Natural killer cell (primary cell): ENCODE data around the gene CLEC3B. TPM values are rescaled to one million over a fixed set of nuclear protein-coding genes. Genes with fewer than 3 reads are reported as not detected.
"Not testable (repeated sequence)": the region's sequence is repeated elsewhere in the genome, so short reads cannot be mapped to it uniquely, and the experiment has no call there.

Experiments
- ATAC-seq, 3 donors: fragments of 150-1000 bp in 2 of 3; fragments of 200-7000 bp in 1 of 3; cut with Tn5 transposase; 1 replicate in 1 of 3; 2 replicates in 2 of 3; pipeline ENCODE4 v1.10.0; 2021; ENCODE audit warnings: mild to moderate bottlenecking in 2 of 3, moderate library complexity in 2 of 3
- DNase-seq, 2 donors: peaks; one replicate each; pipeline versions ENCODE4 v3.0.0 to v3.0.0-alpha.2; 2013 to 2021; ENCODE audit warnings: mixed read lengths in 1 of 2
- H3K27ac ChIP-seq: one replicate; pipeline ENCODE4 v1.5.1; 2013; ENCODE audit warnings: mild to moderate bottlenecking, low read length
- H3K27me3 ChIP-seq: one replicate; pipeline ENCODE4 v1.6.1; 2013; ENCODE audit warnings: low read length; ENCODE audit not compliant: control insufficient read depth, insufficient read depth
- H3K36me3 ChIP-seq: one replicate; pipeline ENCODE4 v1.6.1; 2013; ENCODE audit warnings: low read length; ENCODE audit not compliant: control insufficient read depth, insufficient read depth
- H3K4me1 ChIP-seq: one replicate; pipeline ENCODE4 v1.6.1; 2013; ENCODE audit warnings: low read length; ENCODE audit not compliant: control insufficient read depth, insufficient read depth
- H3K4me3 ChIP-seq: one replicate; pipeline ENCODE4 v1.5.1; 2013; ENCODE audit warnings: low read length
- H3K9me3 ChIP-seq: one replicate; pipeline ENCODE4 v1.6.1; 2013; ENCODE audit warnings: low read length; ENCODE audit not compliant: control insufficient read depth, insufficient read depth
- H3K27ac Mint-ChIP-seq, 2 donors: one replicate each; pipeline ENCODE4 v1.8.0; 2022; ENCODE audit warnings: mild to moderate bottlenecking in 2 of 2, mixed read lengths in 2 of 2, moderate library complexity in 1 of 2
- H3K27me3 Mint-ChIP-seq, 2 donors: one replicate each; pipeline ENCODE4 v1.8.0; 2022; ENCODE audit warnings: low read depth in 2 of 2, mixed read lengths in 2 of 2
- H3K36me3 Mint-ChIP-seq: one replicate; pipeline ENCODE4 v1.8.0; 2022; ENCODE audit warnings: mixed read lengths
- H3K4me1 Mint-ChIP-seq, 2 donors: one replicate each; pipeline ENCODE4 v1.8.0; 2022; ENCODE audit warnings: mixed read lengths in 2 of 2
- H3K4me3 Mint-ChIP-seq: one replicate; pipeline ENCODE4 v1.8.0; 2022; ENCODE audit warnings: mild to moderate bottlenecking, moderate library complexity, mixed read lengths
- H3K9me3 Mint-ChIP-seq, 2 donors: one replicate each; pipeline ENCODE4 v1.8.0; 2022; ENCODE audit warnings: mixed read lengths in 2 of 2
- WGBS: methylation state at CpG from one replicate; pipeline ENCODE4 v1.1.7; 2013; ENCODE audit warnings: missing lambda C conversion rate; ENCODE audit not compliant: insufficient coverage; 5-methylcytosine and 5-hydroxymethylcytosine counted together
- intact Hi-C: fragments of 100-400 bp; cut with micrococcal nuclease; formaldehyde crosslinking; loops from one replicate; pipeline ENCODE4 v1.14.2; 2022
- total RNA-seq, 4 donors: library from RNA; stranded (reverse); fragments of 120-200 nt in 1 of 4; gene quantifications; one replicate each; pipeline versions ENCODE4 v1.2.3 to v1.2.4, GENCODE V29; 2013 to 2022
- TF ChIP-seq, protein P1 (sequence below): fragments of 200-600 bp; IDR thresholded peaks from one replicate; pipeline ENCODE4 v1.8.0; 2022; ENCODE audit warnings: antibody characterized with exemption

Gene CLEC3B
- total RNA-seq, 3 donors from 2014 or later (not counting 1 experiment from before 2014, with no cell fraction given) = 0.87 to 1.5 (median 1.1) TPM

DNA sequence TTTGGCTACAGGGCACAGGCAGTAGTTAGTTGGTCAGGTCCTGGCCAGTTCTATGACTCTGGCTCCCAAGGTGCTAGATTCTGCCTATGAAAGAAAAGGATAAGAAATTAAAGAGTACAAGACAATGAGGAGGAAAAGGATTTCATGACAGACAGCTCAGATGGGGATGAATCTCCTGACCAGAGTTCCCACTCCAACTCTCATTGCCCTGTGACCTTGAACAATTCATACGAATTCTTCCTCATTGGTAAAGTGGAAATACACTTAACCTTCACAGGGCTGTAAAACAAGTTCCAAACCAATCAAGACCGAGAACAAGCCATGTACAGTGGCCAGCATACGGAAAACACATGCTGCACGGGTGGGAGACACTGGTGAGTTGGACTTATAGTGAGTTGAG lies 23.7 kb downstream of the CLEC3B start:
- Histone ChIP-seq H3K27ac (no peak overlapping the region), H3K4me3 (no peak overlapping the region), H3K4me1 (no peaks in the 10 kb centered on the region), H3K9me3 (no peaks in the 10 kb centered on the region), H3K27me3 (peaks cover 2% of the 10 kb centered on the region), H3K36me3 (no peaks in the 10 kb centered on the region)
- Mint-ChIP-seq H3K4me3 (no peak overlapping the region), H3K36me3 (no peaks in the 10 kb centered on the region), H3K4me1 (no peaks in the 10 kb centered on the region), H3K27ac (no peak overlapping the region), H3K9me3 (no peaks in the 10 kb centered on the region), H3K27me3 (peaks cover 16 to 23% of the 10 kb centered on the region in 2 donors)
- DNase-seq = no peak
- TF ChIP-seq, protein P1, sequence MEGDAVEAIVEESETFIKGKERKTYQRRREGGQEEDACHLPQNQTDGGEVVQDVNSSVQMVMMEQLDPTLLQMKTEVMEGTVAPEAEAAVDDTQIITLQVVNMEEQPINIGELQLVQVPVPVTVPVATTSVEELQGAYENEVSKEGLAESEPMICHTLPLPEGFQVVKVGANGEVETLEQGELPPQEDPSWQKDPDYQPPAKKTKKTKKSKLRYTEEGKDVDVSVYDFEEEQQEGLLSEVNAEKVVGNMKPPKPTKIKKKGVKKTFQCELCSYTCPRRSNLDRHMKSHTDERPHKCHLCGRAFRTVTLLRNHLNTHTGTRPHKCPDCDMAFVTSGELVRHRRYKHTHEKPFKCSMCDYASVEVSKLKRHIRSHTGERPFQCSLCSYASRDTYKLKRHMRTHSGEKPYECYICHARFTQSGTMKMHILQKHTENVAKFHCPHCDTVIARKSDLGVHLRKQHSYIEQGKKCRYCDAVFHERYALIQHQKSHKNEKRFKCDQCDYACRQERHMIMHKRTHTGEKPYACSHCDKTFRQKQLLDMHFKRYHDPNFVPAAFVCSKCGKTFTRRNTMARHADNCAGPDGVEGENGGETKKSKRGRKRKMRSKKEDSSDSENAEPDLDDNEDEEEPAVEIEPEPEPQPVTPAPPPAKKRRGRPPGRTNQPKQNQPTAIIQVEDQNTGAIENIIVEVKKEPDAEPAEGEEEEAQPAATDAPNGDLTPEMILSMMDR = no peak
- intact Hi-C loops = no loop called here
- ATAC-seq = no peak
- 80% methylated on average over 4 of the region's 4 CpGs for WGBS

DNA sequence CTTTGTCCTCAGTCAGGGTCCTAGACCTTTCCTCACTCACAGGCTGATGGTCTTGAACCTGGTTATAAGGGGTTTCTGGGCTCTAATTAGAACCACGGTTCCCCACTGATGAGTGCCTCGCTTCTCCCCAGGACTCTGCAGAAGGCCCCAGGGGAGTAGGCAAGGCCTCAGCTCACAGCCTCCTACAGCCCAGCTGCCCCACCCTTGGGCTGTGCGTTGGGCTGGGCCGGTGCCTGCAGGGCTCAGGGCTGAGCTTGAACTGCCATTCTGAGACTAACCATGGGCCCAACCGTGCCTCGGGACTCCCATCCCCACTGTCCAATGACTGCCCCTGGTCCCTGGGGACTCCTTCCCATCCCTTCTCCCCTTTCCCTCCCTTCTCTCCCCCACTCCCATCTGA lies 25.6 kb downstream of the CLEC3B start:
- no peaks in the 10 kb centered on the region for H3K36me3 Mint-ChIP-seq
- H3K4me1 Mint-ChIP-seq = no peaks in the 10 kb centered on the region
- no peak overlapping the region for H3K27ac ChIP-seq
- no peak overlapping the region for H3K27ac Mint-ChIP-seq
- H3K27me3 Mint-ChIP-seq = peaks cover 14 to 23% of the 10 kb centered on the region in 2 donors
- H3K4me3 ChIP-seq = no peak overlapping the region
- no peaks in the 10 kb centered on the region for H3K4me1 ChIP-seq
- intact Hi-C loops = no loop called here
- H3K27me3 ChIP-seq = peaks cover 2% of the 10 kb centered on the region
- no peak overlapping the region for H3K4me3 Mint-ChIP-seq
- H3K9me3 Mint-ChIP-seq = no peaks in the 10 kb centered on the region
- WGBS = 89% methylated on average over 6 of the region's 6 CpGs
- no peaks in the 10 kb centered on the region for H3K36me3 ChIP-seq
- no peak for ATAC-seq
- H3K9me3 ChIP-seq = no peaks in the 10 kb centered on the region
- TF ChIP-seq, protein P1 = no peak
- DNase-seq = no peak

DNA sequence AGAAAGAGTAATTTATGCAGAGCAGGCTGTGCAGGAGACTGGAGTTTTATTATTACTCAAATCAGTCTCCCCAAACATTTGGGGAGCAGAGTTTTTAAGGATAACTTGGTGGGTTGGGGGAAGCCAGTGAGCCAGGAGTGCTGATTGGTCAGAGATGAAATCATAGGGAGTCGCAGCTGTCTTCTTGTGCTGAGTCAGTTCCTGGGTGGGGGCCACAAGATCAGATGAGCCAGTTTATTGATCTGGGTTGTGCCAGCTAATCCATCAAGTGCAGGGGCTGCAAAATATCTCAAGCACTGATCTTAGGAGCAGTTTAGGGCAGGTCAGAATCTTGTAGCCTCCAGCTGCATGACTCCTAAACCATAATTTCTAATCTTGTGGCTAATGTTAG lies 27.7 kb downstream of the CLEC3B start:
- DNase-seq, H3K27ac ChIP-seq, H3K9me3 ChIP-seq, H3K4me1 ChIP-seq, ATAC-seq, H3K36me3 ChIP-seq, H3K27ac Mint-ChIP-seq, intact Hi-C loops, H3K36me3 Mint-ChIP-seq, H3K27me3 ChIP-seq, H3K4me3 Mint-ChIP-seq, H3K4me1 Mint-ChIP-seq, H3K4me3 ChIP-seq, H3K9me3 Mint-ChIP-seq: not testable (repeated sequence)
- H3K27me3 Mint-ChIP-seq = peaks cover 19 to 26% of the 10 kb centered on the region in 2 donors
- 54% methylated on average over 1 of the region's 1 CpG for WGBS

DNA sequence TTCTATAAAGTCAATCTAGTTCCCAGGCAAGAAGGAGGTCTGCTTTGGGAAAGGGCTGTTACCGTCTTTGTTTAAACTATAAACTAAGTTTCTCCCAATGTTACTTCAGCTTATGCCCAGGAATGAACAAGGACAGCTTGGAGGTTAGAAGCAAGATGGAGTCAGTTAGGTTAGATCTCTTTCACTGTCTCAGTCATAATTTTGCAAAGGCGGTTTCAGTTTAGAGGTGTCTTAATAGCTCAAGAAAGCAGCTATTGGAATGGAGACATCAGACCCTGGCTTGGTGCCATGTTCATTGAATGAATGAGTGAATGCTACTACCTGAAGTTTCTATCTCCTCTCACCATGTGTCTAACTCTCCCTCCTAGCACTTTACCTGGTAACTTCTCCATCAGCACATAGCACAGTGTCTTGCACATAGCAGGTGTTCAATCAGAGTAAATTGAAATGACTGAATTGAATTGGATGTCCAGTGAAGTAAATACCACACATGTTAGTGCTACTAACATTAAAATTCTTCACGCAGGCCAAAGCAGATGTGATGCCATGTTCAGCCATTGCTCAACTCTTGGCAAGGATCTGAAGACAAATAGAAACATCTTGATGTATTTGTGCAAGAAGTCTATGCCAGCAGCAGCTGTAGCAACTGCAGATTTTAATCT lies 28.2 kb downstream of the CLEC3B start:
- H3K27ac ChIP-seq = no peak overlapping the region
- Mint-ChIP-seq H3K9me3 (no peaks in the 10 kb centered on the region), H3K27me3 (peaks cover 15 to 24% of the 10 kb centered on the region in 2 donors), H3K27ac (no peak overlapping the region), H3K36me3 (no peaks in the 10 kb centered on the region), H3K4me1 (no peaks in the 10 kb centered on the region), H3K4me3 (no peak overlapping the region)
- no peaks in the 10 kb centered on the region for H3K36me3 ChIP-seq
- ATAC-seq = no peak
- no peak for DNase-seq
- WGBS = 90% methylated on average over 2 of the region's 3 CpGs
- H3K4me1 ChIP-seq = no peaks in the 10 kb centered on the region
- TF ChIP-seq, protein P1 = no peak
- intact Hi-C loops = no loop called here
- H3K27me3 ChIP-seq = no peaks in the 10 kb centered on the region
- no peaks in the 10 kb centered on the region for H3K9me3 ChIP-seq
- no peak overlapping the region for H3K4me3 ChIP-seq
